ENCODE measurements around the gene CCDC154. TPM values are rescaled to one million over a fixed set of nuclear protein-coding genes. Genes with fewer than 3 reads are reported as not detected.
A peak's percentile ranks its signal among the peaks of the same experiment; 100 is the strongest.

The CCDC154 gene
- total and polyA plus RNA-seq, 9 of the 15 experiments (the other 6 are each of a cell fraction or from before 2014, with no cell fraction given): 0.15 to 1.4 (median 0.20) TPM; not detected in 5

- TF ChIP-seq HMGN3 (IDR thresholded peaks at IDR 0.05; ENCODE audit: borderline replicate concordance, extremely low read depth, insufficient read length, low read depth, low read length): no peak
- TF ChIP-seq FOSL1 (tag; conservative IDR thresholded peaks at IDR 0.05): no peak
- TF ChIP-seq SPI1 (IDR thresholded peaks at IDR 0.05; ENCODE audit: borderline replicate concordance, low read depth, low read length): no peak
- peak; percentile 59; the same call in 1 of the 2 replicates for TF ChIP-seq CHD2 (IDR thresholded peaks at IDR 0.05; ENCODE audit: low read depth, low read length)
- TF ChIP-seq BHLHE40 (IDR thresholded peaks at IDR 0.05; ENCODE audit: low read length): peak; percentile 26
- no peak for TF ChIP-seq NCOA6 (IDR thresholded peaks at IDR 0.05)
- TF ChIP-seq POLR2A (conservative IDR thresholded peaks at IDR 0.05): peak; percentile 85
- TF ChIP-seq ZNF644 (tag; IDR thresholded peaks at IDR 0.05; ENCODE audit: low read depth): no peak; the same call in 1 of the 2 replicates
- TF ChIP-seq GATAD2A (IDR thresholded peaks at IDR 0.05): peak; percentile 22; the same call in 1 of the 2 replicates
- TF ChIP-seq HDAC1 (IDR thresholded peaks at IDR 0.05): peak; percentile 11 to 91; a peak in 2 of 4 replicates
- TF ChIP-seq CBFA2T2 (conservative IDR thresholded peaks at IDR 0.05): no peak
- TF ChIP-seq ZNF274 (IDR thresholded peaks at IDR 0.05; ENCODE audit: borderline replicate concordance, low read depth, low read length): no peak
- TF ChIP-seq HMG20A (CRISPR knock-in tag; conservative IDR thresholded peaks at IDR 0.05): no peak
- 0 out of 2 replicates have a peak, but pooled peaks have one; percentile 50 for TF ChIP-seq DDX20 (tag; IDR thresholded peaks at IDR 0.05; ENCODE audit: low read depth)
- TF ChIP-seq MECOM (CRISPR knock-in tag; IDR thresholded peaks at IDR 0.05): no peak
- peak; percentile 95 for TF ChIP-seq ARID4B (CRISPR knock-in tag; IDR thresholded peaks at IDR 0.05)
- TF ChIP-seq RBM14 (IDR thresholded peaks at IDR 0.05; ENCODE audit: borderline replicate concordance, insufficient read depth, low read depth, low read length): no peak
- TF ChIP-seq ZNF175 (CRISPR knock-in tag; IDR thresholded peaks at IDR 0.05; ENCODE audit: low read depth): peak; percentile 82
- peak; percentile 86 for TF ChIP-seq U2AF1 (optimal IDR thresholded peaks at IDR 0.05; ENCODE audit: low read depth, low read length)
- TF ChIP-seq FOXO4 (CRISPR knock-in tag; IDR thresholded peaks at IDR 0.05): no peak
- TF ChIP-seq L3MBTL2 (IDR thresholded peaks at IDR 0.05): peak; percentile 96
- TF ChIP-seq HMG20B (CRISPR knock-in tag; IDR thresholded peaks at IDR 0.05): no peak
- no peak for TF ChIP-seq SETDB1 (IDR thresholded peaks at IDR 0.05; ENCODE audit: low read length)
- 0 out of 2 replicates have a peak, but pooled peaks have one; percentile 16 for TF ChIP-seq ZNF12 (CRISPR knock-in tag; IDR thresholded peaks at IDR 0.05)
Observed at GRCh38 chr16:1492923-1493745, 48.8 kb upstream of the CCDC154 start, which contains the start of gene TELO2 (continued).
